Endothelial cell of umbilical vein (primary cell): ENCODE results near the gene PPCDC. TPM values are rescaled to one million over a fixed set of nuclear protein-coding genes. Genes with fewer than 3 reads are reported as not detected.

Experiments
- BruUV-seq: library from RNA; stranded (reverse); fragments of 400-500 nt; replicated peaks from 2 replicates; lab custom pipeline; 2021; lab: Mats Ljungman, UMichigan
- CTCF ChIA-PET: fragments of 300-600, 350-600 bp; sonication (Branson Sonifier 250); formaldehyde crosslinking; loops from one replicate; lab custom pipeline; 2021; ENCODE audit warnings: antibody characterized with exemption, inconsistent platforms; lab: Charles Lee
- POLR2A ChIA-PET: fragments of 300-600, 350-600 bp; sonication (Branson Sonifier 250); formaldehyde crosslinking; loops from one replicate; lab custom pipeline; 2021; ENCODE audit warnings: antibody characterized with exemption, inconsistent platforms; lab: Charles Lee
- DNase-seq: peaks from one replicate; pipeline ENCODE4 v3.0.0-alpha.2; 2011; ENCODE audit warnings: low read depth, low spot score
- FAIRE-seq: peaks from 2 replicates; lab custom pipeline; 2011; peaks lifted over from hg19 to GRCh38; lab: Jason Lieb, UNC
- H2AFZ ChIP-seq: 2 replicates; pipeline ENCODE4 v1.6.0; 2012; ENCODE audit warnings: low read depth, low read length, control low read depth, inconsistent platforms
- H3K27ac ChIP-seq: 2 replicates; pipeline ENCODE4 v1.5.1; 2011; ENCODE audit warnings: low read depth, mild to moderate bottlenecking, control low read depth, low read length, moderate library complexity; ENCODE audit not compliant: insufficient read depth
- H3K27me3 ChIP-seq, 2 experiments: 2 replicates each; pipeline versions ENCODE4 v1.6.0 to v1.6.1; 2011; ENCODE audit warnings: low read length in 2 of 2, mixed read lengths in 1 of 2; ENCODE audit not compliant: control insufficient read depth in 2 of 2, insufficient read depth in 2 of 2
- H3K36me3 ChIP-seq, 2 experiments: 2 replicates in 1 of 2; 3 replicates in 1 of 2; pipeline ENCODE4 v1.5.1; 2011; ENCODE audit warnings: low read length in 2 of 2, mild to moderate bottlenecking in 1 of 2, moderate library complexity in 1 of 2; ENCODE audit not compliant: control insufficient read depth in 2 of 2, insufficient read depth in 2 of 2; ENCODE audit errors: extremely low read depth in 1 of 2
- H3K4me1 ChIP-seq: 3 replicates; pipeline ENCODE4 v1.5.1; 2011; ENCODE audit warnings: mild to moderate bottlenecking, low read length; ENCODE audit not compliant: control insufficient read depth, insufficient read depth; ENCODE audit errors: extremely low read depth
- H3K4me2 ChIP-seq: 2 replicates; pipeline ENCODE4 v1.6.1; 2011; ENCODE audit warnings: low read length, control low read depth, mixed read lengths; ENCODE audit not compliant: insufficient read depth
- H3K4me3 ChIP-seq, 3 experiments: fragments of 200-600 bp in 1 of 3; sonication (generic), shearing (Covaris generic) in 1 of 3; replicated peaks in 1 of 3; 2 replicates each; pipeline ENCODE4 v1.5.1; 2011 to 2016; ENCODE audit warnings: control low read depth in 3 of 3, low read length in 3 of 3, mild to moderate bottlenecking in 2 of 3, inconsistent platforms in 1 of 3, low read depth in 1 of 3, moderate library complexity in 1 of 3; ENCODE audit not compliant: insufficient read depth in 1 of 3
- H3K79me2 ChIP-seq: 2 replicates; pipeline ENCODE4 v1.6.0; 2012; ENCODE audit warnings: low read length, inconsistent platforms; ENCODE audit not compliant: control insufficient read depth, insufficient read depth
- H3K9ac ChIP-seq: replicated peaks from 2 replicates; pipeline ENCODE3; 2011; ENCODE audit warnings: low read length, control low read depth; ENCODE audit not compliant: insufficient read depth; ENCODE audit errors: extremely low read depth
- H3K9me1 ChIP-seq: replicated peaks from 3 replicates; pipeline ENCODE4 v1.6.0; 2011; ENCODE audit warnings: mild to moderate bottlenecking, low read length; ENCODE audit not compliant: control insufficient read depth, insufficient read depth; ENCODE audit errors: extremely low read depth
- H3K9me3 ChIP-seq: replicated peaks from 2 replicates; pipeline ENCODE4 v1.5.1; 2012; ENCODE audit warnings: low read length, inconsistent platforms; ENCODE audit not compliant: control insufficient read depth, insufficient read depth
- H4K20me1 ChIP-seq: replicated peaks from 2 replicates; pipeline ENCODE3; 2011; ENCODE audit warnings: mild to moderate bottlenecking, low read length; ENCODE audit not compliant: control insufficient read depth, insufficient read depth; ENCODE audit errors: extremely low read depth
- CTCF ChIP-seq, 2 donors: IDR thresholded peaks; 1 replicate in 1 of 2; 2 replicates in 1 of 2; pipeline ENCODE4 v1.5.1; 2011; ENCODE audit warnings: low read length in 2 of 2, mild to moderate bottlenecking in 2 of 2, moderate library complexity in 2 of 2, control low read depth in 1 of 2, inconsistent platforms in 1 of 2, low read depth in 1 of 2; ENCODE audit not compliant: insufficient read depth in 1 of 2; ENCODE audit errors: extremely low read depth in 1 of 2
- EZH2 ChIP-seq: IDR thresholded peaks from 2 replicates; pipeline ENCODE4 v1.6.1; 2012; ENCODE audit warnings: borderline replicate concordance, low read depth, mild to moderate bottlenecking, moderate library complexity, low read length, inconsistent platforms; ENCODE audit not compliant: severe bottlenecking
- FOS ChIP-seq: IDR thresholded peaks from 2 replicates; pipeline ENCODE4 v1.6.1; 2011; ENCODE audit warnings: mild to moderate bottlenecking, low read length, moderate library complexity, borderline replicate concordance; ENCODE audit not compliant: insufficient read depth
- GATA2 ChIP-seq: IDR thresholded peaks from 2 replicates; pipeline ENCODE4 v1.7.0; 2011; ENCODE audit warnings: low read depth, mild to moderate bottlenecking, moderate library complexity, mixed read lengths, low read length; ENCODE audit not compliant: insufficient read length, insufficient read depth
- JUN ChIP-seq: IDR thresholded peaks from 2 replicates; pipeline ENCODE4 v1.6.1; 2011; ENCODE audit warnings: borderline replicate concordance, low read depth; ENCODE audit not compliant: insufficient read length, insufficient read depth
- MAX ChIP-seq: IDR thresholded peaks from 2 replicates; pipeline ENCODE4 v1.6.1; 2011; ENCODE audit not compliant: insufficient read depth, insufficient read length
- MYC ChIP-seq: IDR thresholded peaks from one replicate; pipeline ENCODE4 v1.6.1; 2011; ENCODE audit warnings: mild to moderate bottlenecking, low read depth, low read length
- POLR2A ChIP-seq: IDR thresholded peaks from 2 replicates; pipeline ENCODE4 v1.6.1; 2012; ENCODE audit warnings: low read depth, mild to moderate bottlenecking, control low read depth, low read length
- POLR2AphosphoS5 ChIP-seq: IDR thresholded peaks from 2 replicates; pipeline ENCODE4 v1.6.1; 2012; ENCODE audit warnings: low read depth, mild to moderate bottlenecking, control low read depth, low read length, moderate library complexity; ENCODE audit not compliant: insufficient read depth
- dilution Hi-C: fragments of 300-500 bp; cut with MboI; formaldehyde crosslinking; loops from one replicate; pipeline ENCODE4 v1.15.0; 2019; ENCODE audit warnings: low sequenced_read_pairs; ENCODE audit not compliant: extremely low pct_ligation_motif_present
- intact Hi-C: fragments of 100-400 bp; cut with micrococcal nuclease; formaldehyde crosslinking; loops from one replicate; pipeline ENCODE4 v1.10.0; 2022
- polyA plus RNA-seq, 4 experiments: library from polyadenylated mRNA; depleted of rRNA in 3 of 4; stranded (reverse) in 3 of 4; unstranded in 1 of 4; fragments of >200 nt; gene quantifications; 2 replicates each; pipeline versions ENCODE4 v1.2.1 to v1.2.3, GENCODE V29; 2011 to 2012; ENCODE audit warnings: missing spikeins in 1 of 4
- total RNA-seq: library from RNA; stranded (reverse); gene quantifications from 2 replicates; pipeline ENCODE4 v1.2.3, GENCODE V29; 2021

Gene PPCDC
- total and polyA plus RNA-seq, 2 donors (not counting 3 experiments of a cell fraction or from before 2014, with no cell fraction given), result 14.5 to 21.4 TPM

DNA sequence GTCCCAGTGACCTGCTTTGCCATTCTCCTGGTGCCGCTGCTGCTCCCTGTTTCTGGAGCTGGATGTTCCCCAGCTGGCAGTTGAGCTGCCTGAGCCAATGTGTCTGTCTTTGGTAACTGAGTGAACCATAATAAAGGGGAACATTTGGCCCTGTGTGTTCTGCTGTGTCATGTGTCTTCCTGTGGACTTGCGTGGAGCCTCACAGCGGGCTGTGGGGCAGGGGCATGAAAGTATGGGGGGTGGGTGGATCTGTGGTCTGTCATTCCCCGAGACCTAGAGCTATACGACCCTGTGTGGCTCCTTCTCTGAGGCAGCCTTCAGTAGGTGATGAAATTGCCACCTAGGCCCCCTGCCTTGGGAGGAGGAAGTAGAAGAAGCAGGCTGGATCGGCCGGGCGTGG is 2.0 kb upstream of the PPCDC start:
- ChIA-PET CTCF (interaction anchor here (0.8 to 1.4 kb wide), 2 partner anchors 8 to 33 kb away, joined by 3 to 4 read pairs; no protein-coding TSS in a partner anchor), POLR2A (no interaction called here)
- intact Hi-C loops, result loop anchor here (5.0 to 10.0 kb wide), 3 partner anchors 253 to 606 kb away; partner anchors contain the start of gene SNUPN

More for the DNA sequence above, 2.0 kb upstream of the PPCDC start:
- H3K27ac ChIP-seq, result no peak overlapping the region
- no peak overlapping the region for H3K4me2 ChIP-seq
- H3K9ac ChIP-seq, result no peak overlapping the region
- no peak for DNase-seq
- TF ChIP-seq CTCF (IDR thresholded peaks at IDR 0.05; ENCODE audit: extremely low read depth in 1 of 2, insufficient read depth in 1 of 2, low read depth in 1 of 2, low read length in 2 of 2) (no peak), FOS (no peak), POLR2AphosphoS5 (no peak), EZH2 (no peak), GATA2 (no peak), JUN (no peak), MAX (no peak), MYC (no peak), POLR2A (no peak)
- dilution Hi-C loops, result no loop called here
- no peaks in the 10 kb centered on the region for H3K4me1 ChIP-seq
- no peaks in the 10 kb centered on the region for H3K27me3 ChIP-seq
- no peaks in the 10 kb centered on the region for H3K9me3 ChIP-seq
- H3K9me1 ChIP-seq, result no peaks in the 10 kb centered on the region
- FAIRE-seq, result no peak
- no peak overlapping the region for H3K4me3 ChIP-seq
- no peaks in the 10 kb centered on the region for H3K36me3 ChIP-seq
- H2AFZ ChIP-seq, result no peak overlapping the region
- H3K79me2 ChIP-seq, result peaks cover 3% of the 10 kb centered on the region
- H4K20me1 ChIP-seq, result no peaks in the 10 kb centered on the region
- BruUV-seq, result no TSS peak
